ENCODE data around the gene NRGN.

NRGN gene

GRCh38 chr11:124796312-124796711, 56.6 kb downstream of the NRGN start:
- no peak for DNase-seq

Measured in NCI-H2171 treated with DMSO at 0.1 percent for 48 hours (cell line).